GM12878 (cell line): ENCODE data around the gene ZMYND10. TPM values are rescaled to one million over a fixed set of nuclear protein-coding genes. Genes with fewer than 3 reads are reported as not detected.

Experiments used
- ATAC-seq: fragments of 200-7000 bp; cut with Tn5 transposase; 3 replicates; pipeline ENCODE4 v1.9.1; 2020; ENCODE audit warnings: mild to moderate bottlenecking, moderate library complexity
- BruUV-seq: library from RNA; stranded (reverse); fragments of 400-500 nt; replicated peaks from 2 replicates; lab custom pipeline; 2021; lab: Mats Ljungman, UMichigan
- CTCF ChIA-PET: fragments of 300-600 bp; sonication (Branson Sonifier 250); formaldehyde crosslinking; extraction: SDS; loops from one replicate; lab custom pipeline; 2021; ENCODE audit warnings: inconsistent platforms; lab: Yijun Ruan, JAX
- POLR2A ChIA-PET: fragments of 350-600 bp; formaldehyde crosslinking; extraction: SDS; loops from one replicate; lab custom pipeline; 2021; ENCODE audit warnings: inconsistent platforms; lab: Charles Lee
- RAD21 ChIA-PET: fragments of 300-600 bp; sonication (Branson Sonifier 250); formaldehyde crosslinking; loops from one replicate; lab custom pipeline; 2023; ENCODE audit warnings: antibody characterized with exemption; ENCODE audit not compliant: unreplicated experiment; lab: Charles Lee
- SMC1A ChIA-PET: fragments of 300-600 bp; sonication (Branson Sonifier 250); formaldehyde crosslinking; loops from one replicate; lab custom pipeline; 2023; ENCODE audit not compliant: unreplicated experiment, uncharacterized antibody; lab: Charles Lee
- DNase-seq: peaks from one replicate; pipeline ENCODE4 v3.0.0-alpha.2; 2011; ENCODE audit warnings: low read depth, low spot score
- FAIRE-seq: peaks from 3 replicates; lab custom pipeline; 2011; peaks lifted over from hg19 to GRCh38; lab: Jason Lieb, UNC
- H2AFZ ChIP-seq: 2 replicates; pipeline ENCODE4 v1.6.0; 2011; ENCODE audit warnings: low read depth, low read length, control low read depth; ENCODE audit not compliant: control insufficient read depth
- H3K27ac ChIP-seq: 2 replicates; pipeline ENCODE4 v1.5.1; 2011; ENCODE audit warnings: control low read depth; ENCODE audit not compliant: control insufficient read depth, insufficient read depth
- H3K27me3 ChIP-seq, 2 experiments: replicated peaks in 1 of 2; 2 replicates each; pipeline versions ENCODE4 v1.6.0 to v1.6.1; 2011; ENCODE audit warnings: low read length in 1 of 2; ENCODE audit not compliant: control insufficient read depth in 2 of 2, insufficient read depth in 2 of 2
- H3K36me3 ChIP-seq, 2 experiments: 2 replicates each; pipeline ENCODE4 v1.5.1; 2011; ENCODE audit warnings: low read length in 1 of 2; ENCODE audit not compliant: control insufficient read depth in 2 of 2, insufficient read depth in 2 of 2
- H3K4me1 ChIP-seq: 2 replicates; pipeline ENCODE4 v1.6.1; 2011; ENCODE audit warnings: mild to moderate bottlenecking, low read length, moderate library complexity, mixed read lengths; ENCODE audit not compliant: control insufficient read depth, insufficient read depth
- H3K4me2 ChIP-seq: 2 replicates; pipeline ENCODE4 v1.6.0; 2011; ENCODE audit warnings: control low read depth; ENCODE audit not compliant: control insufficient read depth, insufficient read depth
- H3K4me3 ChIP-seq: fragments of 200-600 bp; sonication (generic); 2 replicates; pipeline ENCODE4 v1.5.1; 2016
- H3K79me2 ChIP-seq: 2 replicates; pipeline ENCODE4 v1.6.0; 2011; ENCODE audit warnings: low read length; ENCODE audit not compliant: control insufficient read depth, insufficient read depth
- H3K9ac ChIP-seq: 2 replicates; pipeline ENCODE4 v1.8.0; 2011; ENCODE audit warnings: low read length, control low read depth, mixed read lengths; ENCODE audit not compliant: control insufficient read depth, insufficient read depth
- H3K9me3 ChIP-seq: replicated peaks from 3 replicates; pipeline ENCODE4 v1.5.1; 2011; ENCODE audit warnings: mild to moderate bottlenecking, low read length; ENCODE audit not compliant: control insufficient read depth, insufficient read depth
- H4K20me1 ChIP-seq: 2 replicates; pipeline ENCODE4 v1.6.0; 2011; ENCODE audit not compliant: control insufficient read depth, insufficient read depth
- CHD4 ChIP-seq: fragments of 200-600 bp; sonication (generic); IDR thresholded peaks from 2 replicates; pipeline ENCODE4 v1.6.1; 2016; ENCODE audit warnings: mild to moderate bottlenecking
- HDAC6 ChIP-seq: fragments of 200-600 bp; sonication (generic); IDR thresholded peaks from one replicate; pipeline ENCODE4 v1.8.0; 2017; ENCODE audit warnings: antibody characterized with exemption; ENCODE audit not compliant: unreplicated experiment
- IKZF1 ChIP-seq: fragments of 450-650 bp; conservative IDR thresholded peaks from 2 replicates; pipeline ENCODE4 v1.6.1; 2017; ENCODE audit warnings: antibody characterized with exemption, mild to moderate bottlenecking
- MTA3 ChIP-seq: IDR thresholded peaks from 2 replicates; pipeline ENCODE4 v1.6.1; 2012; ENCODE audit warnings: low read length, inconsistent platforms, borderline replicate concordance
- NFYA ChIP-seq: IDR thresholded peaks from 2 replicates; pipeline ENCODE4 v1.6.1; 2011; ENCODE audit warnings: low read depth, mild to moderate bottlenecking, low read length, improper control_type of control experiment, borderline replicate concordance
- SMAD5 ChIP-seq: IDR thresholded peaks from 2 replicates; pipeline ENCODE4 v1.6.1; 2016; ENCODE audit warnings: antibody characterized with exemption, low read depth
- SMARCA5 ChIP-seq: fragments of 450-650 bp; IDR thresholded peaks from 2 replicates; pipeline ENCODE4 v1.6.1; 2017; ENCODE audit warnings: mild to moderate bottlenecking
- SMC3 ChIP-seq: IDR thresholded peaks from 2 replicates; pipeline ENCODE4 v1.6.1; 2011; ENCODE audit warnings: low read length, improper control_type of control experiment, borderline replicate concordance
- SPI1 ChIP-seq: IDR thresholded peaks from 2 replicates; pipeline ENCODE4 v1.6.1; 2011; ENCODE audit warnings: low read depth, mild to moderate bottlenecking, low read length, moderate library complexity, borderline replicate concordance; ENCODE audit not compliant: insufficient read depth
- TCF7 ChIP-seq: IDR thresholded peaks from 2 replicates; pipeline ENCODE4 v1.6.1; 2014; ENCODE audit warnings: antibody characterized with exemption, borderline replicate concordance
- ZNF274 ChIP-seq: IDR thresholded peaks from one replicate; pipeline ENCODE4 v1.8.0; 2011; ENCODE audit not compliant: insufficient read length, insufficient read depth
- WGBS: methylation state at CpG from one replicate; pipeline ENCODE4 v1.1.6; 2016; ENCODE audit warnings: low lambda C conversion rate; ENCODE audit not compliant: insufficient replicate concordance, insufficient coverage; ENCODE audit errors: missing lambda C conversion rate; 5-methylcytosine and 5-hydroxymethylcytosine counted together
- in situ Hi-C: fragments of 300-500 bp; cut with MboI; formaldehyde crosslinking; loops from 9 replicates; pipeline ENCODE4 v1.14.3; 2018; ENCODE audit warnings: mixed read lengths
- intact Hi-C: fragments of 100-400 bp; cut with micrococcal nuclease; formaldehyde crosslinking; loops from one replicate; pipeline ENCODE4 v1.14.2; 2022; ENCODE audit not compliant: unreplicated experiment
- polyA plus RNA-seq, 11 experiments: library from polyadenylated mRNA; depleted of rRNA in 4 of 11; unstranded in 6 of 11; stranded (reverse) in 5 of 11; fragments of >200 nt; fragmentation: Nextera tagmentation in 4 of 11; fragmentation: Illumina TruSeq in 1 of 11; extraction: Ambion mirVana in 4 of 11; extraction: Trizol in 1 of 11; gene quantifications; 1 replicate in 1 of 11; 2 replicates in 10 of 11; pipeline versions ENCODE4 v1.2.1 to v1.2.3, GENCODE V29; 2011 to 2016; ENCODE audit warnings: inconsistent platforms in 2 of 11, missing spikeins in 2 of 11, low read depth in 1 of 11
- total RNA-seq, 4 experiments: library from RNA; depleted of rRNA in 3 of 4; stranded (reverse); fragments of >200 nt in 3 of 4; fragmentation: Illumina TruSeq in 1 of 4; extraction: Trizol in 1 of 4; gene quantifications; 2 replicates each; pipeline versions ENCODE4 v1.2.1 to v1.2.3, GENCODE V29; 2013 to 2021

The ZMYND10 gene
- total and polyA plus RNA-seq, 10 of the 15 experiments (the other 5 are each of a cell fraction or from before 2014, with no cell fraction given), result 0.11 to 1.0 (median 0.37) TPM

DNA sequence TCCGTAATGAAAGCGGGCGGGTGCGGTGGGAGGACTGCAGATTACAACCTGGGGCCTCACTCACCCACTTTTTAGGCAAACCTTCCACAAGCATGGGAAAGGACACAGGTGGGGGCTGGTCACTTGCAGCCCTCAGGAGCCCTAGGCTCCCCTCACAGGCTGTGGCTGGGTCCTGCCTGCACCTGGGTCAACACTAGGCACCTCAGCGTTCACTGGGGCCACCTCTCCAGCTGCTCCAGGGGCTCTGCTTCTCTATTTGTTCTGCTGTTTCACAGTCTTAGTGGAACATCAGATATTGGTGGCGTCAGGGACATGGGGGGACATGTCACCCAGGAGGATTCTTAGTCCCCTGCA is 43.9 kb upstream of the ZMYND10 start:
- H3K9me3 ChIP-seq, result no peaks in the 10 kb centered on the region
- BruUV-seq, result no TSS peak
- no peak overlapping the region for H3K27ac ChIP-seq
- peaks cover 0 to 3% of the 10 kb centered on the region in 2 experiments; a peak in 3 of 4 replicates for H3K27me3 ChIP-seq
- FAIRE-seq, result no peak
- H3K4me2 ChIP-seq, result no peak overlapping the region
- DNase-seq, result no peak
- intact Hi-C loops (no loop called here), in situ Hi-C loops (no loop called here)
- H3K9ac ChIP-seq, result no peak overlapping the region
- no peak overlapping the region for H3K4me3 ChIP-seq
- H4K20me1 ChIP-seq, result no peaks in the 10 kb centered on the region
- SMC1A ChIA-PET, result no interaction called here
- 26% methylated on average over 6 of the region's 6 CpGs for WGBS
- RAD21 ChIA-PET, result no interaction called here
- no peak for TF ChIP-seq SPI1
- TF ChIP-seq IKZF1, result no peak
- no peak for TF ChIP-seq TCF7
- TF ChIP-seq ZNF274, result no peak
- TF ChIP-seq MTA3, result no peak
- TF ChIP-seq NFYA, result no peak
- TF ChIP-seq CHD4, result no peak
- no peak for TF ChIP-seq SMARCA5
- TF ChIP-seq SMAD5, result no peak
- TF ChIP-seq HDAC6, result no peak
- TF ChIP-seq SMC3, result no peak
- no peak overlapping the region for H2AFZ ChIP-seq
- H3K4me1 ChIP-seq, result no peaks in the 10 kb centered on the region
- no peaks in the 10 kb centered on the region for H3K36me3 ChIP-seq
- CTCF ChIA-PET, result no interaction called here
- H3K79me2 ChIP-seq, result no peaks in the 10 kb centered on the region
- POLR2A ChIA-PET, result no interaction called here
- ATAC-seq, result no peak
